HTR-8/SVneo (cell line): Measurements from ENCODE around the gene CATSPERD.
A peak's percentile ranks its signal among the peaks of the same experiment; 100 is the strongest.

Experiments used
- DNase-seq: peaks from one replicate; pipeline ENCODE4 v3.0.0; 2011; ENCODE audit warnings: low spot score, mixed read lengths; ENCODE audit not compliant: insufficient read length
- FAIRE-seq: peaks from 2 replicates; lab custom pipeline; 2011; peaks lifted over from hg19 to GRCh38; lab: Jason Lieb, UNC

CATSPERD gene

GRCh38 chr19:5782945-5783919 is 62.8 kb downstream of the CATSPERD start:
- no peak for DNase-seq
- FAIRE-seq = no peak

- FAIRE-seq (no peak), DNase-seq (no peak)
Measured at GRCh38 chr19:5784581-5785147, 64.2 kb downstream of the CATSPERD start, which contains the start of gene PRR22. Gene PRR22, minus strand, starts transcription at chr19:5784746. Its CDS starts 86 bp downstream, at chr19:5784660.

- DNase-seq (no peak), FAIRE-seq (no peak)
Measured at GRCh38 chr19:5785423-5785822, 65.0 kb downstream of the CATSPERD start.

- FAIRE-seq (no peak), DNase-seq (no peak)
Measured at GRCh38 chr19:5786593-5787408, 66.4 kb downstream of the CATSPERD start.

GRCh38 chr19:5787409-5788182 is 67.2 kb downstream of the CATSPERD start:
- DNase-seq (no peak), FAIRE-seq (no peak)

GRCh38 chr19:5788422-5788821 is 68.0 kb downstream of the CATSPERD start:
- no peak for FAIRE-seq

GRCh38 chr19:5789351-5789761 is 68.9 kb downstream of the CATSPERD start:
- DNase-seq (no peak), FAIRE-seq (no peak)

More at GRCh38 chr19:5788422-5788821, 68.0 kb downstream of the CATSPERD start:
- DNase-seq = no peak

GRCh38 chr19:5789886-5790558 is 69.6 kb downstream of the CATSPERD start:
- FAIRE-seq = no peak
- no peak for DNase-seq

- FAIRE-seq (peak; percentile 96), DNase-seq (peak; percentile 96)
Measured at GRCh38 chr19:5790559-5791520, 70.4 kb downstream of the CATSPERD start, which contains the start of gene DUS3L. Gene DUS3L, minus strand, starts transcription at chr19:5791163. Its CDS starts 22 bp downstream, at chr19:5791141.

- FAIRE-seq = no peak
- no peak for DNase-seq
Measured at GRCh38 chr19:5792224-5792623, 71.8 kb downstream of the CATSPERD start.

GRCh38 chr19:5793188-5793587 is 72.8 kb downstream of the CATSPERD start:
- FAIRE-seq (no peak), DNase-seq (no peak)

- FAIRE-seq (no peak), DNase-seq (no peak)
Measured at GRCh38 chr19:5795382-5795919, 75.0 kb downstream of the CATSPERD start.

- no peak for DNase-seq
- no peak for FAIRE-seq
Measured at GRCh38 chr19:5798244-5798643, 77.8 kb downstream of the CATSPERD start.

GRCh38 chr19:5799247-5800241 is 79.1 kb downstream of the CATSPERD start:
- no peak for DNase-seq
- FAIRE-seq = no peak

GRCh38 chr19:5800361-5801270 is 80.2 kb downstream of the CATSPERD start:
- no peak for DNase-seq
- FAIRE-seq = no peak
